OCI-LY7 (cell line): ENCODE measurements around the gene CCT5. TPM values are rescaled to one million over a fixed set of nuclear protein-coding genes. Genes with fewer than 3 reads are reported as not detected.

ENCODE experiments used
- BruUV-seq: library from RNA; stranded (reverse); fragments of 400-500 nt; replicated peaks from 2 replicates; lab custom pipeline; 2021; lab: Mats Ljungman, UMichigan
- CTCF ChIA-PET: fragments of 300-600 bp; sonication (Branson Sonifier 250); formaldehyde crosslinking; loops from one replicate; lab custom pipeline; 2022; ENCODE audit warnings: antibody characterized with exemption; ENCODE audit not compliant: unreplicated experiment; lab: Charles Lee
- POLR2A ChIA-PET: fragments of 300-600 bp; sonication (Branson Sonifier 250); formaldehyde crosslinking; loops from one replicate; lab custom pipeline; 2022; ENCODE audit warnings: antibody characterized with exemption; lab: Charles Lee
- DNase-seq: peaks from one replicate; pipeline ENCODE4 v3.0.0-alpha.2; 2015; ENCODE audit warnings: low spot score
- H2AFZ ChIP-seq: fragments of 200-600 bp; sonication (generic), shearing (Covaris generic); 2 replicates; pipeline ENCODE4 v1.6.1; 2014; ENCODE audit warnings: mild to moderate bottlenecking, antibody characterized with exemption, low read length, moderate library complexity
- H3K27ac ChIP-seq: fragments of 200-600 bp; sonication (generic); 2 replicates; pipeline ENCODE4 v1.5.1; 2014; ENCODE audit warnings: mixed run types, low read depth, mild to moderate bottlenecking, moderate library complexity, low read length, inconsistent platforms; ENCODE audit not compliant: poor library complexity, severe bottlenecking
- H3K36me3 ChIP-seq: fragments of 200-600 bp; sonication (generic); 2 replicates; pipeline ENCODE4 v1.6.1; 2014; ENCODE audit warnings: mild to moderate bottlenecking, antibody characterized with exemption, low read length, moderate library complexity, mixed read lengths; ENCODE audit not compliant: insufficient read depth
- H3K4me1 ChIP-seq: fragments of 200-600 bp; sonication (generic); 2 replicates; pipeline ENCODE4 v1.5.1; 2014; ENCODE audit warnings: mild to moderate bottlenecking, low read length; ENCODE audit not compliant: insufficient read depth, poor library complexity, severe bottlenecking
- H3K4me2 ChIP-seq: fragments of 200-600 bp; sonication (generic); 2 replicates; pipeline ENCODE4 v1.6.1; 2014; ENCODE audit warnings: mild to moderate bottlenecking, low read length
- H3K4me3 ChIP-seq: fragments of 200-600 bp; sonication (generic); 2 replicates; pipeline ENCODE4 v1.5.1; 2014; ENCODE audit warnings: mild to moderate bottlenecking, low read depth, low read length; ENCODE audit not compliant: poor library complexity, severe bottlenecking
- H3K79me2 ChIP-seq: fragments of 200-600 bp; sonication (generic); 2 replicates; pipeline ENCODE4 v1.6.1; 2016; ENCODE audit warnings: low read depth, mild to moderate bottlenecking, low read length, moderate library complexity, mixed read lengths; ENCODE audit not compliant: insufficient read depth
- H3K9me2 ChIP-seq: fragments of 200-600 bp; sonication (generic); 2 replicates; pipeline ENCODE4 v1.6.1; 2016; ENCODE audit warnings: mild to moderate bottlenecking, low read length, mixed read lengths; ENCODE audit not compliant: insufficient read depth
- H3K9me3 ChIP-seq: fragments of 200-600 bp; sonication (generic); 2 replicates; pipeline ENCODE4 v1.6.1; 2014; ENCODE audit warnings: mild to moderate bottlenecking, mixed run types, low read length, mixed read lengths
- H4K20me1 ChIP-seq: fragments of 200-600 bp; sonication (generic); 2 replicates; pipeline ENCODE4 v1.6.1; 2014; ENCODE audit warnings: mild to moderate bottlenecking, antibody characterized with exemption, low read length, moderate library complexity, mixed read lengths; ENCODE audit not compliant: insufficient read depth
- EZH2phosphoT487 ChIP-seq: fragments of 200-600 bp; sonication (generic); IDR thresholded peaks from 2 replicates; pipeline ENCODE4 v1.6.1; 2018; ENCODE audit warnings: low read depth, borderline replicate concordance, mild to moderate bottlenecking, mixed run types, antibody characterized with exemption, low read length, moderate library complexity, mixed read lengths
- intact Hi-C: fragments of 100-400 bp; cut with micrococcal nuclease; formaldehyde crosslinking; loops from one replicate; pipeline ENCODE4 v1.10.0; 2022; ENCODE audit not compliant: unreplicated experiment
- small RNA-seq: library from RNA; depleted of rRNA; stranded (forward); fragments of <200 nt; gene quantifications from one replicate; pipeline ENCODE3, GENCODE V24; 2014
- total RNA-seq, 2 experiments: library from RNA; depleted of rRNA in 1 of 2; stranded (reverse); fragments of >200 nt in 1 of 2; shearing (Covaris generic) in 1 of 2; gene quantifications; 2 replicates each; pipeline ENCODE4 v1.2.3, GENCODE V29; 2014 to 2022
- TF ChIP-seq, protein P1 (sequence below): fragments of 200-600 bp; sonication (generic); conservative IDR thresholded peaks from 2 replicates; pipeline ENCODE4 v1.5.1; 2014; ENCODE audit warnings: mild to moderate bottlenecking, antibody characterized with exemption, low read length, moderate library complexity, mixed read lengths

Gene CCT5
- total RNA-seq, 2 experiments from 2014 or later: 389 to 498 TPM

DNA sequence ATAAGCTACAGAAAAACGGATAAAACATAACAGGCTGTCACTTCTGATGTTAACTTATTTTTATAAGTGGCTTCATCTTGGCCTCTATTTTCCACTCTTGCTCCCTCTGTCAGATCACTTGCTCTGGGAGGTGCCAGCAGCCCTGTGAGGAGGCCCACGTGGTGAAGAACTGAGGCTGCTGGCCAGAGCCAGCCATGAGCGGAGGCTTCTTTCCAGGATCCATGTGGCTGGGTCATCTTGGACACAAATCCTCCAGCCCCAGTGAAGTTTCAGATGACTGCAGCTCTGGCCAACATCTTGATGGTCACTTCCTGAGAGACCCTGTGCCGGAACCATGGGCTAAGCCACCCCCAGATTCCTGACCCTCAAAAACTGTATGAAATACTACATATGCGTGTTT, 65.1 kb downstream of the CCT5 start:
- Histone ChIP-seq H2AFZ (no peak overlapping the region), H3K9me2 (no peaks in the 10 kb centered on the region), H4K20me1 (no peaks in the 10 kb centered on the region), H3K4me2 (no peak overlapping the region), H3K9me3 (no peaks in the 10 kb centered on the region), H3K4me1 (no peaks in the 10 kb centered on the region), H3K36me3 (no peaks in the 10 kb centered on the region), H3K79me2 (no peaks in the 10 kb centered on the region), H3K4me3 (no peak overlapping the region), H3K27ac (no peak overlapping the region)
- ChIA-PET CTCF (no interaction called here), POLR2A (interaction anchor here (1.3 kb wide), 1 partner anchor 11 kb away, joined by 3 read pairs; no protein-coding TSS in a partner anchor)
- intact Hi-C loops: no loop called here
- BruUV-seq: no TSS peak
- no peak for DNase-seq
- TF ChIP-seq, protein P1, sequence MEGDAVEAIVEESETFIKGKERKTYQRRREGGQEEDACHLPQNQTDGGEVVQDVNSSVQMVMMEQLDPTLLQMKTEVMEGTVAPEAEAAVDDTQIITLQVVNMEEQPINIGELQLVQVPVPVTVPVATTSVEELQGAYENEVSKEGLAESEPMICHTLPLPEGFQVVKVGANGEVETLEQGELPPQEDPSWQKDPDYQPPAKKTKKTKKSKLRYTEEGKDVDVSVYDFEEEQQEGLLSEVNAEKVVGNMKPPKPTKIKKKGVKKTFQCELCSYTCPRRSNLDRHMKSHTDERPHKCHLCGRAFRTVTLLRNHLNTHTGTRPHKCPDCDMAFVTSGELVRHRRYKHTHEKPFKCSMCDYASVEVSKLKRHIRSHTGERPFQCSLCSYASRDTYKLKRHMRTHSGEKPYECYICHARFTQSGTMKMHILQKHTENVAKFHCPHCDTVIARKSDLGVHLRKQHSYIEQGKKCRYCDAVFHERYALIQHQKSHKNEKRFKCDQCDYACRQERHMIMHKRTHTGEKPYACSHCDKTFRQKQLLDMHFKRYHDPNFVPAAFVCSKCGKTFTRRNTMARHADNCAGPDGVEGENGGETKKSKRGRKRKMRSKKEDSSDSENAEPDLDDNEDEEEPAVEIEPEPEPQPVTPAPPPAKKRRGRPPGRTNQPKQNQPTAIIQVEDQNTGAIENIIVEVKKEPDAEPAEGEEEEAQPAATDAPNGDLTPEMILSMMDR: no peak
- no peak for TF ChIP-seq EZH2phosphoT487

Small RNA genes lying within 50 kb of the gene (small RNA-seq; reads per million reads assigned to genes)
- gene RF00019: not detected

Other genes with a start within 250 kb of the CCT5 start
- gene ATPSCKMT, start 392 bp upstream of the CCT5 start, total RNA-seq (2014; rRNA removed; shearing (Covaris generic)): 16.0 and 26.5 TPM in 2 replicates
- 22.2 and 24.9 TPM in 2 replicates for gene ATPSCKMT, start 392 bp upstream of the CCT5 start, total RNA-seq (2022)
- gene CMBL, start 57.6 kb downstream of the CCT5 start, total RNA-seq (2014; rRNA removed; shearing (Covaris generic)): not detected in 2 replicates
- gene CMBL, start 57.6 kb downstream of the CCT5 start, total RNA-seq (2022): 0.13 TPM in 1 of 2 replicates, not detected in the other
- gene MARCHF6, start 103.4 kb downstream of the CCT5 start, total RNA-seq (2014; rRNA removed; shearing (Covaris generic)): 48.2 and 118 TPM in 2 replicates
- 113 TPM in 2 replicates for gene MARCHF6, start 103.4 kb downstream of the CCT5 start, total RNA-seq (2022)
- gene ROPN1L, start 191.6 kb downstream of the CCT5 start, total RNA-seq (2014; rRNA removed; shearing (Covaris generic)): 0.35 TPM in 1 of 2 replicates, not detected in the other
- 0.36 TPM in 1 of 2 replicates, not detected in the other for gene ROPN1L, start 191.6 kb downstream of the CCT5 start, total RNA-seq (2022)